OCI-LY3 (cell line): Measurements from ENCODE around the gene BRMS1.

Experiments
- EZH2phosphoT487 ChIP-seq: fragments of 200-600 bp; shearing (Covaris generic); IDR thresholded peaks from 2 replicates; pipeline ENCODE4 v1.6.1; 2018; ENCODE audit warnings: antibody characterized with exemption, mixed run types, low read depth
- TF ChIP-seq, protein P1 (sequence below): fragments of 200-600, 300-600 bp; sonication (generic); IDR thresholded peaks from 2 replicates; pipeline ENCODE4 v1.5.1; 2014; ENCODE audit warnings: antibody characterized with exemption, low read length, low read depth

- TF ChIP-seq, protein P1, sequence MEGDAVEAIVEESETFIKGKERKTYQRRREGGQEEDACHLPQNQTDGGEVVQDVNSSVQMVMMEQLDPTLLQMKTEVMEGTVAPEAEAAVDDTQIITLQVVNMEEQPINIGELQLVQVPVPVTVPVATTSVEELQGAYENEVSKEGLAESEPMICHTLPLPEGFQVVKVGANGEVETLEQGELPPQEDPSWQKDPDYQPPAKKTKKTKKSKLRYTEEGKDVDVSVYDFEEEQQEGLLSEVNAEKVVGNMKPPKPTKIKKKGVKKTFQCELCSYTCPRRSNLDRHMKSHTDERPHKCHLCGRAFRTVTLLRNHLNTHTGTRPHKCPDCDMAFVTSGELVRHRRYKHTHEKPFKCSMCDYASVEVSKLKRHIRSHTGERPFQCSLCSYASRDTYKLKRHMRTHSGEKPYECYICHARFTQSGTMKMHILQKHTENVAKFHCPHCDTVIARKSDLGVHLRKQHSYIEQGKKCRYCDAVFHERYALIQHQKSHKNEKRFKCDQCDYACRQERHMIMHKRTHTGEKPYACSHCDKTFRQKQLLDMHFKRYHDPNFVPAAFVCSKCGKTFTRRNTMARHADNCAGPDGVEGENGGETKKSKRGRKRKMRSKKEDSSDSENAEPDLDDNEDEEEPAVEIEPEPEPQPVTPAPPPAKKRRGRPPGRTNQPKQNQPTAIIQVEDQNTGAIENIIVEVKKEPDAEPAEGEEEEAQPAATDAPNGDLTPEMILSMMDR: peak; percentile 19; the same call in 1 of the 2 replicates
- TF ChIP-seq EZH2phosphoT487: no peak
Observed at GRCh38 chr11:66288671-66289547, 56.0 kb downstream of the BRMS1 start, which contains the start of gene YIF1A.
